Esophagus muscularis mucosa (tissue), 4 donors: ENCODE measurements around the gene PRSS3.
"Not testable (repeated sequence)": the region's sequence is repeated elsewhere in the genome, so short reads cannot be mapped to it uniquely, and the experiment has no call there.

ENCODE experiments used
- EP300 ChIP-seq: sonication (generic); formaldehyde crosslinking; IDR thresholded peaks from one replicate; pipeline ENCODE4 v1.6.1; 2017; ENCODE audit warnings: antibody characterized with exemption
- POLR2A ChIP-seq: fragments of 450-650 bp; IDR thresholded peaks from one replicate; pipeline ENCODE4 v1.6.1; 2017; ENCODE audit warnings: antibody characterized with exemption, moderate library complexity, mild to moderate bottlenecking, low read depth
- TF ChIP-seq, protein P1 (sequence below), 3 experiments: fragments of 200-600 bp in 2 of 3; fragments of 450-650 bp in 1 of 3; sonication (generic) in 2 of 3; IDR thresholded peaks; one replicate each; pipeline ENCODE4 v1.5.1; 2017 to 2019; ENCODE audit warnings: antibody characterized with exemption in 3 of 3, mild to moderate bottlenecking in 2 of 3, moderate library complexity in 1 of 3

DNA sequence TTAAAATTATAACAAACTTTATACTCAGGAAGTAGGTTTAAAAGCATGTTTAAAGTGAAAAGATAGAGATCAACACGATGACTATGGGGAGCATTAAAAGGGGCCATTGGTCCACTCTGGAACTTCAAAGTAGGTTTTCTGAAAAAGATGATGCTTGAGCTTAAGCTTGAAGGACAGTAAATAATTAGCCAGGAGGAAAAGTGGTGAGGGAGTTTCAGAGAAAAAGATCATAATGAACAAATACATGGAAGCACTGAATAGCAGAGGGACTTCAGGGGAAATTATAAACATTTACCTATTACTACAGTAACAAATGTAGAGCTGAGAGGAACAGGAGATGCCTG lies 13.6 kb downstream of the PRSS3 start:
- not testable (repeated sequence) for TF ChIP-seq POLR2A, EP300
- TF ChIP-seq, protein P1, sequence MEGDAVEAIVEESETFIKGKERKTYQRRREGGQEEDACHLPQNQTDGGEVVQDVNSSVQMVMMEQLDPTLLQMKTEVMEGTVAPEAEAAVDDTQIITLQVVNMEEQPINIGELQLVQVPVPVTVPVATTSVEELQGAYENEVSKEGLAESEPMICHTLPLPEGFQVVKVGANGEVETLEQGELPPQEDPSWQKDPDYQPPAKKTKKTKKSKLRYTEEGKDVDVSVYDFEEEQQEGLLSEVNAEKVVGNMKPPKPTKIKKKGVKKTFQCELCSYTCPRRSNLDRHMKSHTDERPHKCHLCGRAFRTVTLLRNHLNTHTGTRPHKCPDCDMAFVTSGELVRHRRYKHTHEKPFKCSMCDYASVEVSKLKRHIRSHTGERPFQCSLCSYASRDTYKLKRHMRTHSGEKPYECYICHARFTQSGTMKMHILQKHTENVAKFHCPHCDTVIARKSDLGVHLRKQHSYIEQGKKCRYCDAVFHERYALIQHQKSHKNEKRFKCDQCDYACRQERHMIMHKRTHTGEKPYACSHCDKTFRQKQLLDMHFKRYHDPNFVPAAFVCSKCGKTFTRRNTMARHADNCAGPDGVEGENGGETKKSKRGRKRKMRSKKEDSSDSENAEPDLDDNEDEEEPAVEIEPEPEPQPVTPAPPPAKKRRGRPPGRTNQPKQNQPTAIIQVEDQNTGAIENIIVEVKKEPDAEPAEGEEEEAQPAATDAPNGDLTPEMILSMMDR (IDR thresholded peaks at IDR 0.05), result not testable (repeated sequence)
